ENCODE measurements around the gene KLHL26.

DNA sequence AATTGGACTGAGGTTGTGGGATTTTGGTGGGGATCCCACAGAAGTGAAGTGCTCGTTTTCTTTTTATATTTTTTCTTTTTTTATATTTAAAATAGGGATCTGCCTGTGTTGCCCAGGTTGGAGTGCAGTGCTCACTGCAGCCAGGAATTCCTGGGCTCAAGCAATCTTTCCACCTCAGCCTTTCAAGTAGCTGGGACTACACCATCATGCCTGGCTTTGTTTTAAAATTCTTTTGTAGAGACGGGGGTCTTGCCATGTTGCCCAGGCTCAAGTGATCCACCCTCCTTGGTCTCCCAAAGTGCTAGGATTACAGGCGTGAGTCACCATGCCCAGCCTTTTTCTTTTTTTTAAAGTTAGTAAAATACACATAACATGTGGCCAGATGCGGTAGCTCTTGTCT, 67.2 kb downstream of the KLHL26 start:
- TF ChIP-seq EP300 (conservative IDR thresholded peaks at IDR 0.05; ENCODE audit: poor library complexity, severe bottlenecking) (no peak), MXI1 (conservative IDR thresholded peaks at IDR 0.05; ENCODE audit: poor library complexity, severe bottlenecking) (no peak), TAF1 (IDR thresholded peaks at IDR 0.05; ENCODE audit: low read depth) (no peak), EZH2 (IDR thresholded peaks at IDR 0.05; ENCODE audit: borderline replicate concordance, insufficient read depth, low read length, poor library complexity, severe bottlenecking) (no peak), RAD21 (conservative IDR thresholded peaks at IDR 0.05) (no peak), POLR2AphosphoS5 (IDR thresholded peaks at IDR 0.05) (no peak)
- TF ChIP-seq, protein P1, sequence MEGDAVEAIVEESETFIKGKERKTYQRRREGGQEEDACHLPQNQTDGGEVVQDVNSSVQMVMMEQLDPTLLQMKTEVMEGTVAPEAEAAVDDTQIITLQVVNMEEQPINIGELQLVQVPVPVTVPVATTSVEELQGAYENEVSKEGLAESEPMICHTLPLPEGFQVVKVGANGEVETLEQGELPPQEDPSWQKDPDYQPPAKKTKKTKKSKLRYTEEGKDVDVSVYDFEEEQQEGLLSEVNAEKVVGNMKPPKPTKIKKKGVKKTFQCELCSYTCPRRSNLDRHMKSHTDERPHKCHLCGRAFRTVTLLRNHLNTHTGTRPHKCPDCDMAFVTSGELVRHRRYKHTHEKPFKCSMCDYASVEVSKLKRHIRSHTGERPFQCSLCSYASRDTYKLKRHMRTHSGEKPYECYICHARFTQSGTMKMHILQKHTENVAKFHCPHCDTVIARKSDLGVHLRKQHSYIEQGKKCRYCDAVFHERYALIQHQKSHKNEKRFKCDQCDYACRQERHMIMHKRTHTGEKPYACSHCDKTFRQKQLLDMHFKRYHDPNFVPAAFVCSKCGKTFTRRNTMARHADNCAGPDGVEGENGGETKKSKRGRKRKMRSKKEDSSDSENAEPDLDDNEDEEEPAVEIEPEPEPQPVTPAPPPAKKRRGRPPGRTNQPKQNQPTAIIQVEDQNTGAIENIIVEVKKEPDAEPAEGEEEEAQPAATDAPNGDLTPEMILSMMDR (IDR thresholded peaks at IDR 0.05; ENCODE audit: poor library complexity, severe bottlenecking) = no peak

Measured in neural cell (in vitro differentiated cells).